H1 (cell line): ENCODE data around the gene SEH1L. TPM values are rescaled to one million over a fixed set of nuclear protein-coding genes. Genes with fewer than 3 reads are reported as not detected.

Source experiments
- CBX5 ChIP-seq: fragments of 300-800, 300-1000 bp; sonication (generic); IDR thresholded peaks from 2 replicates; pipeline ENCODE4 v1.7.1; 2016; ENCODE audit warnings: antibody characterized with exemption, low read length, low read depth
- CHD1 ChIP-seq: IDR thresholded peaks from 2 replicates; pipeline ENCODE4 v1.6.1; 2012; ENCODE audit warnings: low read depth, low read length, improper control_type of control experiment
- CTBP2 ChIP-seq: IDR thresholded peaks from 2 replicates; pipeline ENCODE4 v1.7.0; 2011; ENCODE audit warnings: borderline replicate concordance, mild to moderate bottlenecking, moderate library complexity, mixed read lengths, low read length; ENCODE audit not compliant: insufficient read depth, insufficient read length
- MAX ChIP-seq: IDR thresholded peaks from 2 replicates; pipeline ENCODE4 v1.6.1; 2012; ENCODE audit warnings: inconsistent platforms
- ZNF274 ChIP-seq: IDR thresholded peaks from 2 replicates; pipeline ENCODE4 v1.7.0; 2012; ENCODE audit warnings: low read length, borderline replicate concordance; ENCODE audit errors: extremely low read depth
- polyA plus RNA-seq, 7 experiments: library from polyadenylated mRNA; depleted of rRNA in 3 of 7; stranded (reverse) in 5 of 7; unstranded in 2 of 7; fragments of >200 nt in 5 of 7; fragments of 200-250 nt in 2 of 7; gene quantifications; 1 replicate in 5 of 7; 2 replicates in 1 of 7; 4 replicates in 1 of 7; pipeline versions ENCODE4 v1.2.1 to v1.2.3, GENCODE V29; 2011 to 2013; ENCODE audit warnings: missing spikeins in 2 of 7, mixed read lengths in 2 of 7
- total RNA-seq: library from RNA; stranded (reverse); fragmentation: NEBNext Ultra II Directional; extraction: Animal tissue kit (Norgen Biotek cat#: 25700); gene quantifications from 2 replicates; pipeline ENCODE4 v1.2.1, GENCODE V29; 2021

SEH1L gene
- total and polyA plus RNA-seq, 2 of the 8 experiments (the other 6 are each of a cell fraction or from before 2014, with no cell fraction given) = 41.7 to 96.7 TPM

- TF ChIP-seq CTBP2 (no peak), CHD1 (no peak), MAX (no peak), ZNF274 (no peak), CBX5 (no peak)
These were observed 20.3 kb downstream of the SEH1L start (continued) for GRCh38 chr18:12968115-12968514.
